Caco-2 (cell line): ENCODE results near the gene DNAJB13. TPM values are rescaled to one million over a fixed set of nuclear protein-coding genes. Genes with fewer than 3 reads are reported as not detected.

Source experiments
- Bru-seq: library from RNA; stranded (reverse); fragments of 400-500 nt; gene quantifications from one replicate; lab custom pipeline; 2021; lab: Mats Ljungman, UMichigan
- BruChase-seq, 2 experiments: library from RNA; stranded (reverse); fragments of 400-500 nt; gene quantifications; one replicate each; lab custom pipeline; 2021; lab: Mats Ljungman, UMichigan
- BruUV-seq: library from RNA; stranded (reverse); fragments of 400-500 nt; replicated peaks from 2 replicates; lab custom pipeline; 2021; lab: Mats Ljungman, UMichigan
- CTCF ChIA-PET: fragments of 300-600 bp; sonication (Branson Sonifier 250); formaldehyde crosslinking; loops from one replicate; lab custom pipeline; 2022; ENCODE audit warnings: antibody characterized with exemption; lab: Charles Lee
- POLR2A ChIA-PET: fragments of 300-600 bp; sonication (Branson Sonifier 250); formaldehyde crosslinking; loops from one replicate; lab custom pipeline; 2022; ENCODE audit warnings: antibody characterized with exemption; lab: Charles Lee
- DNase-seq, 2 experiments: peaks; one replicate each; pipeline versions ENCODE4 v3.0.0 to v3.0.0-alpha.2; 2020 to 2022
- H3K27me3 ChIP-seq: replicated peaks from 2 replicates; pipeline ENCODE4 v1.6.0; 2011; ENCODE audit warnings: low read length; ENCODE audit not compliant: control insufficient read depth, insufficient read depth
- H3K36me3 ChIP-seq: 2 replicates; pipeline ENCODE4 v1.5.1; 2011; ENCODE audit warnings: low read length; ENCODE audit not compliant: control insufficient read depth, insufficient read depth
- H3K4me1 ChIP-seq: fragments of 250-450 bp; sonication (Bioruptor Pico); 2 replicates; pipeline ENCODE4 v1.5.1; 2020; ENCODE audit warnings: mild to moderate bottlenecking
- H3K4me3 ChIP-seq: 2 replicates; pipeline ENCODE4 v1.5.1; 2011; ENCODE audit warnings: low read depth, mild to moderate bottlenecking, control low read depth, low read length
- H3K9me3 ChIP-seq: fragments of 250-450 bp; sonication (Bioruptor Pico); 2 replicates; pipeline ENCODE4 v1.5.1; 2020; ENCODE audit warnings: mild to moderate bottlenecking, moderate library complexity
- H3K27ac Mint-ChIP-seq: one replicate; pipeline ENCODE4 v1.8.0; 2022; ENCODE audit warnings: mixed read lengths; ENCODE audit not compliant: unreplicated experiment
- H3K27me3 Mint-ChIP-seq: one replicate; pipeline ENCODE4 v1.8.0; 2022; ENCODE audit warnings: mixed read lengths; ENCODE audit not compliant: insufficient read depth, unreplicated experiment
- H3K36me3 Mint-ChIP-seq: one replicate; pipeline ENCODE4 v1.8.0; 2022; ENCODE audit warnings: mild to moderate bottlenecking, mixed read lengths; ENCODE audit not compliant: insufficient read depth, unreplicated experiment
- H3K4me1 Mint-ChIP-seq: one replicate; pipeline ENCODE4 v1.8.0; 2022; ENCODE audit warnings: low read depth, mixed read lengths; ENCODE audit not compliant: unreplicated experiment
- H3K4me3 Mint-ChIP-seq: one replicate; pipeline ENCODE4 v1.8.0; 2022; ENCODE audit warnings: mild to moderate bottlenecking, moderate library complexity, mixed read lengths; ENCODE audit not compliant: unreplicated experiment
- H3K9me3 Mint-ChIP-seq: one replicate; pipeline ENCODE4 v1.8.0; 2022; ENCODE audit warnings: mixed read lengths; ENCODE audit not compliant: unreplicated experiment
- intact Hi-C: fragments of 100-400 bp; cut with micrococcal nuclease; formaldehyde crosslinking; loops from one replicate; pipeline ENCODE4 v1.10.0; 2022; ENCODE audit not compliant: unreplicated experiment
- long read RNA-seq: library from polyadenylated mRNA; stranded (forward); transcript quantifications from one replicate; pipeline ENCODE4 v2.0.0, GENCODE V29; 2022
- total RNA-seq: library from RNA; stranded (reverse); gene quantifications from 2 replicates; pipeline ENCODE4 v1.2.3, GENCODE V29; 2022
- TF ChIP-seq, protein P1 (sequence below), 2 experiments: fragments of 200-600 bp in 1 of 2; IDR thresholded peaks; 1 replicate in 1 of 2; 2 replicates in 1 of 2; pipeline versions ENCODE4 v1.5.1 to v1.8.0; 2011 to 2022; ENCODE audit warnings: antibody characterized with exemption in 1 of 2, control low read depth in 1 of 2, inconsistent platforms in 1 of 2, low read depth in 1 of 2, low read length in 1 of 2, mild to moderate bottlenecking in 1 of 2, moderate library complexity in 1 of 2; ENCODE audit not compliant: insufficient read depth in 1 of 2, severe bottlenecking in 1 of 2, unreplicated experiment in 1 of 2

The DNAJB13 gene, protein sequence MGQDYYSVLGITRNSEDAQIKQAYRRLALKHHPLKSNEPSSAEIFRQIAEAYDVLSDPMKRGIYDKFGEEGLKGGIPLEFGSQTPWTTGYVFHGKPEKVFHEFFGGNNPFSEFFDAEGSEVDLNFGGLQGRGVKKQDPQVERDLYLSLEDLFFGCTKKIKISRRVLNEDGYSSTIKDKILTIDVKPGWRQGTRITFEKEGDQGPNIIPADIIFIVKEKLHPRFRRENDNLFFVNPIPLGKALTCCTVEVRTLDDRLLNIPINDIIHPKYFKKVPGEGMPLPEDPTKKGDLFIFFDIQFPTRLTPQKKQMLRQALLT
- total RNA-seq (0.52 TPM in 1 of 2 replicates, not detected in the other), Bru-seq, nascent RNA (percentile 22 among the genes with signal in this experiment), BruChase-seq, experiment 1, labeled RNA remaining after a 2-hour chase (percentile 28 among the genes with signal in this experiment), BruChase-seq, experiment 2, labeled RNA remaining after a 6-hour chase (percentile 36 among the genes with signal in this experiment)
- long read RNA-seq, result 0 reads

DNA sequence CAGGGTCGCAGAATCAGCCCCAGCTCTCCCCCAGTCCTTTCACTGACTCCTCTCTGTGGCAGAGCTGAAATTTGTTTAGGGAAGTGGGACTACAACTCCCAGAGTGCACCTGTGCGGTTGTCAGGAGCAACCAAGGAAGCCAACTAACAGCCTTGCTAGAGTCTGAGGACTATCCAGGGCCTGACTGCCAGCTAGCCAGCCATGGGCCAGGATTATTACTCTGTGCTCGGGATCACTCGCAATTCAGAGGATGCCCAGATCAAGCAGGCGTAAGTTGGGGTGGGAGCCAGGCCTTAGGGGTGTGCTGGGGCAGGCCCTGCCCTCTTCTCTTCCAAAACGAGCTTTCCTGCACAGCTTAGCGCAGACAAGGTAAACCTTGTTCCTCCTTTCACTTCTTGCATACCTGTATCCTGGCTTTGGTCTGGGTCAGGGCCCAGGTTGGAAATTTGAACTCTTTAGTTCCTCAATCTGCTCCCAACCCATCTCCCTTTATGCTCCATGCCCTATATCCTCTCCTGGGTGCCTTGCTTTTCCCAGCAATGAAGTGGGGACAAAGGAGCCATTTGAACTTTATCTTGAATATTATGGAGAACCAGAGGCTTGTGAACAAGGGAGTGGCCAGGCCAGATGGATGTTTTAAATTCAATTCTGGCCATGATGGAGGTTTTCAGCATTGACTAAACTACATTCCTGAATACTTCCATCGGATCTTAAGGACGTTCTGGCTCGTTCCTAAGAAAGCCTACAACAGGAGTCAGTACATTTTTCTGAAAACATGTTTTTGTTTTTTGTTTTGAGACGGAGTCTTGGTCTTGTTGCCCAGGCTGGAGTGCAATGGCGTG, at the start of gene DNAJB13:
DNAJB13 (plus strand) TSS at position 158 of the 842 bp plus-strand sequence; CDS start at position 202, 44 bp downstream.
- H3K36me3 Mint-ChIP-seq, result peaks cover 5% of the 10 kb centered on the region
- ChIA-PET CTCF (no interaction called here), POLR2A (no interaction called here)
- peaks cover 16% of the 10 kb centered on the region for H3K9me3 Mint-ChIP-seq
- H3K9me3 ChIP-seq, result peaks cover 3% of the 10 kb centered on the region
- intact Hi-C loops, result no loop called here
- no peaks in the 10 kb centered on the region for H3K36me3 ChIP-seq
- H3K27me3 ChIP-seq, result no peaks in the 10 kb centered on the region
- H3K4me1 ChIP-seq, result no peaks in the 10 kb centered on the region
- H3K27me3 Mint-ChIP-seq, result no peaks in the 10 kb centered on the region
- no peak within 1 kb of the TSS for H3K27ac Mint-ChIP-seq
- DNase-seq, result peak; percentile 73 to 79
- no TSS peak for BruUV-seq
- H3K4me1 Mint-ChIP-seq, result peaks cover 3% of the 10 kb centered on the region
- H3K4me3 Mint-ChIP-seq, result no peak within 1 kb of the TSS
- TF ChIP-seq, protein P1, sequence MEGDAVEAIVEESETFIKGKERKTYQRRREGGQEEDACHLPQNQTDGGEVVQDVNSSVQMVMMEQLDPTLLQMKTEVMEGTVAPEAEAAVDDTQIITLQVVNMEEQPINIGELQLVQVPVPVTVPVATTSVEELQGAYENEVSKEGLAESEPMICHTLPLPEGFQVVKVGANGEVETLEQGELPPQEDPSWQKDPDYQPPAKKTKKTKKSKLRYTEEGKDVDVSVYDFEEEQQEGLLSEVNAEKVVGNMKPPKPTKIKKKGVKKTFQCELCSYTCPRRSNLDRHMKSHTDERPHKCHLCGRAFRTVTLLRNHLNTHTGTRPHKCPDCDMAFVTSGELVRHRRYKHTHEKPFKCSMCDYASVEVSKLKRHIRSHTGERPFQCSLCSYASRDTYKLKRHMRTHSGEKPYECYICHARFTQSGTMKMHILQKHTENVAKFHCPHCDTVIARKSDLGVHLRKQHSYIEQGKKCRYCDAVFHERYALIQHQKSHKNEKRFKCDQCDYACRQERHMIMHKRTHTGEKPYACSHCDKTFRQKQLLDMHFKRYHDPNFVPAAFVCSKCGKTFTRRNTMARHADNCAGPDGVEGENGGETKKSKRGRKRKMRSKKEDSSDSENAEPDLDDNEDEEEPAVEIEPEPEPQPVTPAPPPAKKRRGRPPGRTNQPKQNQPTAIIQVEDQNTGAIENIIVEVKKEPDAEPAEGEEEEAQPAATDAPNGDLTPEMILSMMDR (IDR thresholded peaks at IDR 0.05; ENCODE audit: insufficient read depth in 1 of 2, low read depth in 1 of 2, low read length in 1 of 2, severe bottlenecking in 1 of 2, unreplicated experiment in 1 of 2), result no peak
- H3K4me3 ChIP-seq, result no peak within 1 kb of the TSS

DNA sequence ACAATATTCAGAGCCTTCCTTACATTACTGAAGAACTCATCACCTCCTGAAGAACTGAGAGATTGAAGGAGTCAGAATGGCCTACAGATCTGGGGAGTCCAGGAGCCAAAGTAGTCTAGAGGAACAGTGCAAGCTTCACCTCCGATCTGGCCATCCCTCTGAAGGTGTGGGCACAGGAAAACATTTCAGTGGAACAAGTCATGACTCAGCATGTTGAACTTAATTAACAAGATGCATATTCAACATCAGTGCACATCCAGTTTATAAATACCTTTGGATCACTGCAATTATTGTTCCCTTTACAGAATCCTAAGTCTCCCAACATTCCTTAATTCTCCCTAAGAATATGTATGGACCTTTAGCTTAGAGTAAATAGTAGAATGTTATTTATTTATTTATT, 48.5 kb upstream of the DNAJB13 start:
- peaks cover 57% of the 10 kb centered on the region for H3K36me3 Mint-ChIP-seq
- intact Hi-C loops, result no loop called here
- Histone ChIP-seq H3K9me3 (0 out of 2 replicates have a peak, but pooled peaks cover 3% of the 10 kb centered on the region), H3K4me3 (no peak overlapping the region), H3K27me3 (no peaks in the 10 kb centered on the region), H3K36me3 (peaks cover 6% of the 10 kb centered on the region), H3K4me1 (no peaks in the 10 kb centered on the region)
- TF ChIP-seq, protein P1 (IDR thresholded peaks at IDR 0.05; ENCODE audit: insufficient read depth in 1 of 2, low read depth in 1 of 2, low read length in 1 of 2, severe bottlenecking in 1 of 2, unreplicated experiment in 1 of 2), result no peak
- H3K27me3 Mint-ChIP-seq, result no peaks in the 10 kb centered on the region
- CTCF ChIA-PET, result no interaction called here
- DNase-seq, result no peak
- H3K9me3 Mint-ChIP-seq, result no peaks in the 10 kb centered on the region
- no peak overlapping the region for H3K27ac Mint-ChIP-seq
- no peak overlapping the region for H3K4me3 Mint-ChIP-seq
- H3K4me1 Mint-ChIP-seq, result no peaks in the 10 kb centered on the region
- POLR2A ChIA-PET, result no interaction called here
- BruUV-seq, result no TSS peak

DNA sequence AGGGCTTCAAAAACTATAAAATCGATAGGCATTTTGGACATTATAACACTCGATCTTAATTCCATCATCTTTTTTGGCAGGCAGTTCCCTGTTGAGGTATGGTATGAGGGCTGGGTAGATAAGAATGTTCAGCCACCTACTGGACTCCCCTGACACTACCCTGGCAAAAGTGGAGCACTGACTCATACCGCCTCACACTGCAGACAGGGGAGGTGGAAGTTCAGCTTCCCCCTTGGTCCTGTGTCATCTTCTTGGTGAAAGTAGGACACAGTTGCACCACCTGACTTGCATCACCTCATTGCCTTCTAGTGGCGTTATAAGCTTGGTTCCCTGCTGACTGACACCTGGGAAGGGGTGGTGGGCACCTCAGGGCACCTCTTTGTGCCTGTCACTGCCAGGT, 43.6 kb upstream of the DNAJB13 start:
- Histone ChIP-seq H3K4me3 (no peak overlapping the region), H3K4me1 (no peaks in the 10 kb centered on the region), H3K36me3 (peaks cover 2% of the 10 kb centered on the region; the same call in 1 of the 2 replicates), H3K27me3 (no peaks in the 10 kb centered on the region), H3K9me3 (no peaks in the 10 kb centered on the region)
- ChIA-PET POLR2A (no interaction called here), CTCF (no interaction called here)
- TF ChIP-seq, protein P1 (IDR thresholded peaks at IDR 0.05; ENCODE audit: insufficient read depth in 1 of 2, low read depth in 1 of 2, low read length in 1 of 2, severe bottlenecking in 1 of 2, unreplicated experiment in 1 of 2), result peak in 1 of 2 experiments; percentile 5
- peak in 1 of 2 experiments; percentile 20 for DNase-seq
- no peak overlapping the region for H3K27ac Mint-ChIP-seq
- no peaks in the 10 kb centered on the region for H3K4me1 Mint-ChIP-seq
- intact Hi-C loops, result no loop called here
- no peaks in the 10 kb centered on the region for H3K9me3 Mint-ChIP-seq
- H3K36me3 Mint-ChIP-seq, result peaks cover 31% of the 10 kb centered on the region
- H3K4me3 Mint-ChIP-seq, result no peak overlapping the region
- no peaks in the 10 kb centered on the region for H3K27me3 Mint-ChIP-seq
- BruUV-seq, result no TSS peak
